Common myeloid progenitor, CD34-positive (primary cell): ENCODE measurements around the gene SLC6A11.

Source experiments
- CTCF ChIA-PET: fragments of 350-600 bp; sonication (Branson Sonifier 250); formaldehyde crosslinking; loops from one replicate; lab custom pipeline; 2021; ENCODE audit warnings: antibody characterized with exemption; lab: Charles Lee
- POLR2A ChIA-PET: fragments of 350-600 bp; sonication (Branson Sonifier 250); formaldehyde crosslinking; loops from one replicate; lab custom pipeline; 2021; ENCODE audit warnings: antibody characterized with exemption; lab: Charles Lee
- DNase-seq, 3 donors: peaks; one replicate each; pipeline versions ENCODE4 v3.0.0 to v3.0.0-alpha.2; 2013
- H3K27ac ChIP-seq, 2 experiments: 1 replicate in 1 of 2; 2 replicates in 1 of 2; pipeline ENCODE4 v1.7.0; 2013; ENCODE audit warnings: inconsistent platforms in 2 of 2, low read length in 2 of 2, mild to moderate bottlenecking in 2 of 2, low read depth in 1 of 2, moderate library complexity in 1 of 2; ENCODE audit not compliant: severe bottlenecking in 2 of 2, insufficient read depth in 1 of 2, poor library complexity in 1 of 2
- H3K27me3 ChIP-seq, 5 experiments: replicated peaks in 2 of 5; 1 replicate in 3 of 5; 2 replicates in 2 of 5; pipeline versions ENCODE4 v1.6.1 to v1.7.0; 2013; ENCODE audit warnings: low read length in 4 of 5, mild to moderate bottlenecking in 2 of 5, moderate library complexity in 2 of 5, inconsistent platforms in 1 of 5; ENCODE audit not compliant: insufficient read depth in 5 of 5, control insufficient read depth in 4 of 5
- H3K36me3 ChIP-seq, 4 experiments: 1 replicate in 2 of 4; 2 replicates in 2 of 4; pipeline versions ENCODE4 v1.6.1 to v1.7.0; 2013; ENCODE audit warnings: low read length in 3 of 4, control low read depth in 1 of 4, mild to moderate bottlenecking in 1 of 4; ENCODE audit not compliant: control insufficient read depth in 4 of 4, insufficient read depth in 4 of 4
- H3K4me1 ChIP-seq, 4 experiments: 1 replicate in 3 of 4; 2 replicates in 1 of 4; pipeline versions ENCODE4 v1.6.1 to v1.7.1; 2013; ENCODE audit warnings: low read length in 3 of 4, mild to moderate bottlenecking in 3 of 4, control low read depth in 1 of 4, inconsistent platforms in 1 of 4, moderate library complexity in 1 of 4; ENCODE audit not compliant: control insufficient read depth in 4 of 4, insufficient read depth in 4 of 4; ENCODE audit errors: control extremely low read depth in 1 of 4
- H3K4me3 ChIP-seq, 7 experiments: 1 replicate in 4 of 7; 2 replicates in 3 of 7; pipeline versions ENCODE4 v1.5.1 to v1.7.0; 2013; ENCODE audit warnings: mild to moderate bottlenecking in 7 of 7, low read length in 6 of 7, moderate library complexity in 6 of 7, inconsistent platforms in 2 of 7, low read depth in 2 of 7, control low read depth in 1 of 7; ENCODE audit not compliant: insufficient read depth in 4 of 7, control insufficient read depth in 1 of 7; ENCODE audit errors: extremely low read depth in 1 of 7
- H3K9me3 ChIP-seq, 5 experiments: 1 replicate in 4 of 5; 2 replicates in 1 of 5; pipeline versions ENCODE4 v1.6.1 to v1.7.1; 2013; ENCODE audit warnings: low read length in 4 of 5, mild to moderate bottlenecking in 2 of 5, inconsistent platforms in 1 of 5, low read depth in 1 of 5, moderate library complexity in 1 of 5; ENCODE audit not compliant: control insufficient read depth in 4 of 5, insufficient read depth in 2 of 5; ENCODE audit errors: control extremely low read depth in 1 of 5
- WGBS: methylation state at CpG from one replicate; pipeline ENCODE4 v1.1.5; 2013; ENCODE audit not compliant: insufficient coverage; 5-methylcytosine and 5-hydroxymethylcytosine counted together

Gene SLC6A11

GRCh38 chr3:10808130-10808735, 7.8 kb upstream of the SLC6A11 start:
- CTCF ChIA-PET, result no interaction called here
- no peaks in the 10 kb centered on the region for H3K4me1 ChIP-seq
- 71% methylated on average over 1 of the region's 1 CpG for WGBS
- DNase-seq, result no peak
- POLR2A ChIA-PET, result no interaction called here
- H3K9me3 ChIP-seq, result no peaks in the 10 kb centered on the region
- no peak overlapping the region for H3K27ac ChIP-seq
- H3K36me3 ChIP-seq, result no peaks in the 10 kb centered on the region
- H3K4me3 ChIP-seq, result no peak overlapping the region
- H3K27me3 ChIP-seq, result peaks cover 0 to 10% (median 6%) of the 10 kb centered on the region in 5 experiments

- peaks cover 0 to 14% (median 6%) of the 10 kb centered on the region in 5 experiments for H3K27me3 ChIP-seq
- DNase-seq, result no peak
- H3K4me3 ChIP-seq, result no peak overlapping the region
- no peaks in the 10 kb centered on the region for H3K36me3 ChIP-seq
- H3K9me3 ChIP-seq, result no peaks in the 10 kb centered on the region
- CTCF ChIA-PET, result interaction anchor here (1.0 kb wide), 1 partner anchor 75 kb away, joined by 3 read pairs; no protein-coding TSS in a partner anchor
- H3K4me1 ChIP-seq, result no peaks in the 10 kb centered on the region
- no peak overlapping the region for H3K27ac ChIP-seq
- POLR2A ChIA-PET, result no interaction called here
- WGBS, result 94% methylated on average over 2 of the region's 2 CpGs
Measured at GRCh38 chr3:10808974-10809373, 7.1 kb upstream of the SLC6A11 start.

GRCh38 chr3:10810376-10810775, 5.7 kb upstream of the SLC6A11 start:
- H3K36me3 ChIP-seq, result no peaks in the 10 kb centered on the region
- WGBS, result 80% methylated on average over 1 of the region's 3 CpGs
- peaks cover 0 to 2% (median 0%) of the 10 kb centered on the region in 5 experiments for H3K9me3 ChIP-seq
- H3K4me3 ChIP-seq, result no peak overlapping the region
- CTCF ChIA-PET, result interaction anchor here (0.9 kb wide), 1 partner anchor 250 kb away, joined by 3 read pairs; no protein-coding TSS in a partner anchor
- H3K27ac ChIP-seq, result no peak overlapping the region
- POLR2A ChIA-PET, result no interaction called here
- DNase-seq, result no peak
- no peaks in the 10 kb centered on the region for H3K4me1 ChIP-seq
- H3K27me3 ChIP-seq, result peaks cover 2 to 23% (median 13%) of the 10 kb centered on the region in 5 experiments

GRCh38 chr3:10813425-10813824, 2.6 kb upstream of the SLC6A11 start:
- DNase-seq, result no peak
- Histone ChIP-seq H3K9me3 (peaks cover 0 to 2% (median 0%) of the 10 kb centered on the region in 5 experiments), H3K4me1 (peaks cover 0 to 10% (median 4%) of the 10 kb centered on the region in 4 experiments), H3K27me3 (peaks cover 7 to 45% (median 21%) of the 10 kb centered on the region in 5 experiments), H3K36me3 (no peaks in the 10 kb centered on the region), H3K27ac (no peak overlapping the region), H3K4me3 (no peak overlapping the region)
- WGBS, result no CpG with 5 or more reads among the region's 1 CpG
- CTCF ChIA-PET, result interaction anchor here (1.7 kb wide), 1 partner anchor 70 kb away, joined by 5 read pairs; no protein-coding TSS in a partner anchor
- POLR2A ChIA-PET, result interaction anchor here (0.6 kb wide), 1 partner anchor 79 kb away, joined by 3 read pairs; no protein-coding TSS in a partner anchor

GRCh38 chr3:10814623-10815022, 1.4 kb upstream of the SLC6A11 start:
- DNase-seq, result no peak
- no peaks in the 10 kb centered on the region for H3K36me3 ChIP-seq
- WGBS, result 90% methylated on average over 6 of the region's 7 CpGs
- peaks cover 0 to 10% (median 4%) of the 10 kb centered on the region in 4 experiments for H3K4me1 ChIP-seq
- no peak overlapping the region for H3K27ac ChIP-seq
- peaks cover 0 to 2% (median 0%) of the 10 kb centered on the region in 5 experiments for H3K9me3 ChIP-seq
- H3K27me3 ChIP-seq, result peaks cover 14 to 52% (median 25%) of the 10 kb centered on the region in 5 experiments
- ChIA-PET POLR2A (no interaction called here), CTCF (no interaction called here)
- no peak overlapping the region for H3K4me3 ChIP-seq

GRCh38 chr3:10815487-10815886, 541 bp upstream of the SLC6A11 start:
- ChIA-PET POLR2A (no interaction called here), CTCF (no interaction called here)
- WGBS, result 84% methylated on average over 9 of the region's 10 CpGs
- H3K27me3 ChIP-seq, result peaks cover 15 to 56% (median 26%) of the 10 kb centered on the region in 5 experiments
- H3K27ac ChIP-seq, result no peak overlapping the region
- H3K36me3 ChIP-seq, result no peaks in the 10 kb centered on the region
- H3K4me1 ChIP-seq, result peaks cover 0 to 10% (median 4%) of the 10 kb centered on the region in 4 experiments
- H3K9me3 ChIP-seq, result peaks cover 0 to 2% (median 0%) of the 10 kb centered on the region in 5 experiments
- no peak for DNase-seq
- H3K4me3 ChIP-seq, result peak overlapping the region in 2 of 7 experiments; percentile 44 to 57

- Histone ChIP-seq H3K36me3 (no peaks in the 10 kb centered on the region), H3K27me3 (peaks cover 18 to 57% (median 30%) of the 10 kb centered on the region in 5 experiments), H3K4me1 (peaks cover 0 to 10% (median 4%) of the 10 kb centered on the region in 4 experiments), H3K4me3 (no peak overlapping the region), H3K27ac (no peak overlapping the region), H3K9me3 (peaks cover 0 to 2% (median 0%) of the 10 kb centered on the region in 5 experiments)
- CTCF ChIA-PET, result interaction anchor here (1.3 kb wide), 1 partner anchor 17 kb away, joined by 3 read pairs; no protein-coding TSS in a partner anchor
- WGBS, result 79% methylated on average over 8 of the region's 10 CpGs
- no peak for DNase-seq
- POLR2A ChIA-PET, result no interaction called here
Measured at GRCh38 chr3:10816863-10817253, 830 bp downstream of the SLC6A11 start.
